Chondrocyte (in vitro differentiated cells): ENCODE measurements around the gene NPAS2. TPM values are rescaled to one million over a fixed set of nuclear protein-coding genes. Genes with fewer than 3 reads are reported as not detected.

ENCODE experiments used
- DNase-seq: peaks from one replicate; pipeline ENCODE4 v3.0.0; 2021; ENCODE audit warnings: mixed read lengths, low spot score
- H3K27ac Mint-ChIP-seq: one replicate; pipeline ENCODE4 v1.8.0; 2021; ENCODE audit warnings: mild to moderate bottlenecking, moderate library complexity, mixed read lengths; ENCODE audit not compliant: unreplicated experiment
- H3K27me3 Mint-ChIP-seq: 2 replicates; pipeline ENCODE4 v1.8.0; 2021; ENCODE audit warnings: low read depth, mixed read lengths
- H3K36me3 Mint-ChIP-seq: 2 replicates; pipeline ENCODE4 v1.8.0; 2021; ENCODE audit warnings: low read depth, mixed read lengths
- H3K4me1 Mint-ChIP-seq: 2 replicates; pipeline ENCODE4 v1.8.0; 2021; ENCODE audit warnings: low read depth, mild to moderate bottlenecking, mixed read lengths
- H3K4me3 Mint-ChIP-seq: one replicate; pipeline ENCODE4 v1.8.0; 2021; ENCODE audit warnings: mild to moderate bottlenecking, moderate library complexity, mixed read lengths; ENCODE audit not compliant: unreplicated experiment
- H3K9me3 Mint-ChIP-seq: 2 replicates; pipeline ENCODE4 v1.8.0; 2021; ENCODE audit warnings: low read depth, mixed read lengths
- CTCF ChIP-seq: fragments of 200-600 bp; sonication (generic); IDR thresholded peaks from 2 replicates; pipeline ENCODE4 v1.5.0; 2021; ENCODE audit warnings: antibody characterized with exemption, mild to moderate bottlenecking, moderate library complexity
- total RNA-seq: library from RNA; stranded (reverse); gene quantifications from 3 replicates; pipeline ENCODE4 v1.2.1, GENCODE V29; 2021

Gene NPAS2
- total RNA-seq, 1 donor from 2014 or later, result 25.6 TPM

DNA sequence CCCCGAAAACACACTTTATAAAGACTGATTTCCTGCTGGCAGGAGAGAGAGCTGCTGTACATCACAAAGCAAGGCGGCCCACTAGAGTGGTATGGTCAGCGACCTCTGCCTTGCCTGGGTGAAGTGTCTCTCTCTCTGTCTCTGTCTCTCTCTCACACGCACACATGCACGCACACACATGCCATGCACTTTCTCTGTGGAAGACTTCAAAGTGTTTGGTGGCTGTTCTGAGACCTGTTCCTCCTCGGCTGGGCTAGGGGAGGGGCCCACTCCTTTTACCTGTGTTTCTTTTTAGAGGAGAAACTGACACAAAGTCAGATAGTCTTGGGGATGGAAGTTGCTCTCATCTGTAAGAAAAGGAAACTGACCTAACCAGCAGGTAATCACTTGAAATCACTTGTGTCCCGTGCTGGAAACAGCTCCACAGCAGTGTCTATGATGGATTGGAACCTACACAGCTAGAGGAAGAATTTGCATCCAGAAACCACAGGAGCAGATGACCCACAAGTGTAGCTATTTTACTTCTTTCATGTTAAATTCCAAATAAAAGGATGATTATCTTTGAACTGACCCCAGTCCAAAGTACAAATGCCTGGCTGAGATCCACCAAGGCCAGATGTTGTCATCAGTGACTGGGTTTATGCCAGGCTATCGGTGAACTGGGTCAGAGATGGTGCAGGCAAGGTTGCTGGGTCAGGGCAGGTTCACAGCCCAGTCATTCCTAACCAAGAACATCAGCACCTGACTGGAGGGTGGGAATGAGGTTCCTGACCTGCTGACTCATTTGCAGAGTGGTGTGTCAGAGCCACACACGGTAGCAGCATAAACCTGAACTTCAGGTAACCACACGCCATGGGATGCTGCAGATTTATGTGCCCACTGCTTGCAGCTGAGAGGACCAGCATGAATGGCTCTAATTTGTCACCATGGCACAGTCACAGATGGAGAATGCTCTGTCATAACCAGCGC, 63.0 kb downstream of the NPAS2 start:
- DNase-seq, result no peak
- no peaks in the 10 kb centered on the region for H3K27me3 Mint-ChIP-seq
- no peak for TF ChIP-seq CTCF
- no peaks in the 10 kb centered on the region for H3K36me3 Mint-ChIP-seq
- H3K4me1 Mint-ChIP-seq, result peaks cover 44% of the 10 kb centered on the region
- H3K4me3 Mint-ChIP-seq, result no peak overlapping the region
- H3K9me3 Mint-ChIP-seq, result no peaks in the 10 kb centered on the region
- H3K27ac Mint-ChIP-seq, result no peak overlapping the region

DNA sequence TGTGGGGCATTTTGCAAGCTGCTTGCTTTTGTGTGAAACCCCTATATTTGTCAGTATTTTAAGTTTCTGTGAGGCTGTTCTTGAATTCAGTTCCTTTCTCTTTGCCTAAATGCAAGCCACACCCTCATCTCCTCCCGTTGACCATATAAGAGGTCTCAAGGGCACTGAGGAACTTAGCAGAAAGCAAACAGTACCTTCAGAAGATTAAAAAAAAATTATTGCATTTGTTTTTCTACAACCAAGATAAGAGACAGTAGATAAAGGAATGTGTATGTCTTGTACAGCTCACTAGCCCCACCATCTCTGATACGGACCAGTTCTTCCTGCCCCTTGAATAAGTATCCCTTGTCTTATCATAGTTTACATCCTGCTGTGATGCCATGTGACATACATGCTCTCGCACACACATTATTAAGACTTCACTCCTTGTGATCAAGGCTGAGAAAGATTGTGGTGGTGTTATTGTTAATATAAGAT, 64.2 kb downstream of the NPAS2 start:
- no peak overlapping the region for H3K4me3 Mint-ChIP-seq

DNA sequence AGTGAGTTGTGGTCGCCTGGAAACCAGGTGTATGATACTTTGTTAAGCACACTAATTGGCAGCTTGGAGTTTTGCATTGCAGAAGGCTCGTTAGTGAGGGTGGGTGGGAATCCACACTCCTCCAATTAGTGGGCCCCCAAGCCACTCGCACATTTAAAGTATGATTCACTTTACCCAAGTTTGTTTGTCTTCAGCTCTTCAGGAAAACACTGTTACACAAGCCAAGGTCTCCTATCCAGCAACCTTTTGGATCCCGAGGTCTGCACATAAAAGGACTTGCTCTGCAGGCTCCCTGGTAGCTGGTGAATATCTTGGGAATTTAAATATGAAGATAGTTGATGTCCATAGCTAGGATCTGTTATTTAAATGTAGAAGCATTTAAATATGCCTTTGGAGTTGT, 66.1 kb downstream of the NPAS2 start:
- no peak for TF ChIP-seq CTCF
- no peaks in the 10 kb centered on the region for H3K9me3 Mint-ChIP-seq
- no peak overlapping the region for H3K4me3 Mint-ChIP-seq
- DNase-seq, result no peak
- peaks cover 22% of the 10 kb centered on the region for H3K4me1 Mint-ChIP-seq
- H3K27ac Mint-ChIP-seq, result no peak overlapping the region
- no peaks in the 10 kb centered on the region for H3K27me3 Mint-ChIP-seq
- peaks cover 4% of the 10 kb centered on the region for H3K36me3 Mint-ChIP-seq

More for the DNA sequence above, 64.2 kb downstream of the NPAS2 start:
- Mint-ChIP-seq H3K36me3 (no peaks in the 10 kb centered on the region), H3K27me3 (no peaks in the 10 kb centered on the region), H3K9me3 (no peaks in the 10 kb centered on the region), H3K27ac (no peak overlapping the region), H3K4me1 (peaks cover 38% of the 10 kb centered on the region)
- no peak for TF ChIP-seq CTCF
- DNase-seq, result no peak

- Mint-ChIP-seq H3K36me3 (peaks cover 4% of the 10 kb centered on the region), H3K4me3 (no peak overlapping the region), H3K9me3 (no peaks in the 10 kb centered on the region), H3K27ac (no peak overlapping the region), H3K4me1 (peaks cover 25% of the 10 kb centered on the region), H3K27me3 (no peaks in the 10 kb centered on the region)
- no peak for TF ChIP-seq CTCF
- no peak for DNase-seq
These were observed 67.2 kb downstream of the NPAS2 start for GRCh38 chr2:100887039-100887578.

GRCh38 chr2:100887713-100888495, 68.0 kb downstream of the NPAS2 start:
- Mint-ChIP-seq H3K4me1 (peaks cover 24% of the 10 kb centered on the region), H3K9me3 (no peaks in the 10 kb centered on the region), H3K27ac (no peak overlapping the region), H3K27me3 (no peaks in the 10 kb centered on the region), H3K36me3 (peaks cover 4% of the 10 kb centered on the region), H3K4me3 (no peak overlapping the region)
- DNase-seq, result no peak
- no peak for TF ChIP-seq CTCF
